BLaER1 (cell line): ENCODE measurements around the gene NTN4.

Experiments
- H3K27ac ChIP-seq: shearing (Covaris generic); formaldehyde crosslinking; 2 replicates; pipeline ENCODE4 v1.8.1; 2022
- H3K27me3 ChIP-seq: shearing (Covaris generic); formaldehyde crosslinking; 2 replicates; pipeline ENCODE4 v1.8.1; 2022
- H3K36me3 ChIP-seq: shearing (Covaris generic); formaldehyde crosslinking; 2 replicates; pipeline ENCODE4 v1.8.1; 2022
- H3K4me1 ChIP-seq: shearing (Covaris generic); formaldehyde crosslinking; 2 replicates; pipeline ENCODE4 v1.8.1; 2022
- H3K4me2 ChIP-seq: shearing (Covaris generic); formaldehyde crosslinking; 2 replicates; pipeline ENCODE4 v1.8.1; 2022
- H3K4me3 ChIP-seq: shearing (Covaris generic); formaldehyde crosslinking; 2 replicates; pipeline ENCODE4 v1.8.1; 2022
- H3K9ac ChIP-seq: shearing (Covaris generic); formaldehyde crosslinking; 2 replicates; pipeline ENCODE4 v1.8.1; 2022
- H3K9me3 ChIP-seq: shearing (Covaris generic); formaldehyde crosslinking; 2 replicates; pipeline ENCODE4 v1.8.1; 2022
- H4K20me1 ChIP-seq: shearing (Covaris generic); formaldehyde crosslinking; 2 replicates; pipeline ENCODE4 v1.8.1; 2022
- Cebpa-rat ChIP-seq: shearing (Covaris generic); IDR thresholded peaks from 2 replicates; pipeline ENCODE4 v1.8.1; 2022

Gene NTN4

GRCh38 chr12:95648990-95649791, 141.4 kb downstream of the NTN4 start:
- Histone ChIP-seq H3K4me2 (no peak overlapping the region), H3K4me3 (no peak overlapping the region), H3K9ac (no peak overlapping the region), H3K4me1 (peaks cover 7% of the 10 kb centered on the region; the same call in 1 of the 2 replicates), H3K36me3 (no peaks in the 10 kb centered on the region), H4K20me1 (no peaks in the 10 kb centered on the region), H3K9me3 (no peaks in the 10 kb centered on the region), H3K27me3 (no peaks in the 10 kb centered on the region), H3K27ac (no peak overlapping the region)
- no peak for TF ChIP-seq Cebpa-rat

- Histone ChIP-seq H3K4me2 (no peak overlapping the region), H3K4me1 (peaks cover 6% of the 10 kb centered on the region; the same call in 1 of the 2 replicates), H3K9me3 (no peaks in the 10 kb centered on the region), H3K27me3 (no peaks in the 10 kb centered on the region), H3K9ac (no peak overlapping the region), H4K20me1 (no peaks in the 10 kb centered on the region), H3K4me3 (no peak overlapping the region), H3K27ac (no peak overlapping the region), H3K36me3 (no peaks in the 10 kb centered on the region)
- no peak for TF ChIP-seq Cebpa-rat
These were observed 143.8 kb downstream of the NTN4 start for GRCh38 chr12:95646781-95647190.

GRCh38 chr12:95643256-95643655, 147.3 kb downstream of the NTN4 start:
- Histone ChIP-seq H3K36me3 (no peaks in the 10 kb centered on the region), H3K4me3 (no peak overlapping the region), H3K27me3 (no peaks in the 10 kb centered on the region), H3K9ac (no peak overlapping the region), H3K4me1 (no peaks in the 10 kb centered on the region), H3K4me2 (no peak overlapping the region), H3K9me3 (no peaks in the 10 kb centered on the region), H3K27ac (no peak overlapping the region), H4K20me1 (no peaks in the 10 kb centered on the region)
- no peak for TF ChIP-seq Cebpa-rat

GRCh38 chr12:95642583-95642982, 148.0 kb downstream of the NTN4 start:
- H3K27me3 ChIP-seq, result no peaks in the 10 kb centered on the region
- no peak overlapping the region for H3K9ac ChIP-seq
- no peaks in the 10 kb centered on the region for H3K4me1 ChIP-seq
- no peaks in the 10 kb centered on the region for H3K9me3 ChIP-seq
- no peaks in the 10 kb centered on the region for H3K36me3 ChIP-seq
- no peak overlapping the region for H3K4me3 ChIP-seq
- H3K27ac ChIP-seq, result no peak overlapping the region
- no peak overlapping the region for H3K4me2 ChIP-seq
- no peak for TF ChIP-seq Cebpa-rat
- no peaks in the 10 kb centered on the region for H4K20me1 ChIP-seq

GRCh38 chr12:95641299-95641952, 149.1 kb downstream of the NTN4 start:
- no peaks in the 10 kb centered on the region for H3K4me1 ChIP-seq
- no peak overlapping the region for H3K4me3 ChIP-seq

GRCh38 chr12:95640516-95640915, 150.0 kb downstream of the NTN4 start:
- H4K20me1 ChIP-seq, result no peaks in the 10 kb centered on the region
- H3K9me3 ChIP-seq, result no peaks in the 10 kb centered on the region
- no peak overlapping the region for H3K27ac ChIP-seq
- H3K4me2 ChIP-seq, result no peak overlapping the region
- no peaks in the 10 kb centered on the region for H3K36me3 ChIP-seq
- no peak for TF ChIP-seq Cebpa-rat
- H3K9ac ChIP-seq, result no peak overlapping the region
- H3K4me1 ChIP-seq, result no peaks in the 10 kb centered on the region
- H3K27me3 ChIP-seq, result no peaks in the 10 kb centered on the region
- H3K4me3 ChIP-seq, result no peak overlapping the region

More at GRCh38 chr12:95641299-95641952, 149.1 kb downstream of the NTN4 start:
- Histone ChIP-seq H3K4me2 (no peak overlapping the region), H3K9ac (no peak overlapping the region), H4K20me1 (no peaks in the 10 kb centered on the region), H3K27me3 (no peaks in the 10 kb centered on the region), H3K27ac (no peak overlapping the region), H3K36me3 (no peaks in the 10 kb centered on the region), H3K9me3 (no peaks in the 10 kb centered on the region)
- no peak for TF ChIP-seq Cebpa-rat

GRCh38 chr12:95637471-95638155, 153.0 kb downstream of the NTN4 start:
- Histone ChIP-seq H4K20me1 (no peaks in the 10 kb centered on the region), H3K4me3 (no peak overlapping the region), H3K27me3 (no peaks in the 10 kb centered on the region), H3K9ac (no peak overlapping the region), H3K36me3 (no peaks in the 10 kb centered on the region), H3K4me1 (peaks cover 6% of the 10 kb centered on the region; the same call in 1 of the 2 replicates), H3K27ac (no peak overlapping the region), H3K4me2 (no peak overlapping the region), H3K9me3 (no peaks in the 10 kb centered on the region)
- no peak for TF ChIP-seq Cebpa-rat

- Histone ChIP-seq H3K4me3 (no peak overlapping the region), H3K4me1 (peaks cover 6% of the 10 kb centered on the region; the same call in 1 of the 2 replicates), H3K9me3 (no peaks in the 10 kb centered on the region), H4K20me1 (no peaks in the 10 kb centered on the region), H3K9ac (no peak overlapping the region), H3K4me2 (no peak overlapping the region), H3K27ac (no peak overlapping the region), H3K27me3 (no peaks in the 10 kb centered on the region), H3K36me3 (no peaks in the 10 kb centered on the region)
- no peak for TF ChIP-seq Cebpa-rat
These were observed 153.6 kb downstream of the NTN4 start for GRCh38 chr12:95637010-95637409.

GRCh38 chr12:95634622-95635621, 155.6 kb downstream of the NTN4 start:
- Histone ChIP-seq H3K27ac (no peak overlapping the region), H3K27me3 (no peaks in the 10 kb centered on the region), H3K4me2 (0 out of 2 replicates have a peak overlapping the region, but pooled peaks have one; percentile 5), H3K9ac (no peak overlapping the region), H3K4me3 (no peak overlapping the region), H3K4me1 (peaks cover 6% of the 10 kb centered on the region; the same call in 1 of the 2 replicates), H4K20me1 (no peaks in the 10 kb centered on the region), H3K9me3 (no peaks in the 10 kb centered on the region), H3K36me3 (no peaks in the 10 kb centered on the region)
- TF ChIP-seq Cebpa-rat, result no peak
